ENCODE results near the gene CBR4. TPM values are rescaled to one million over a fixed set of nuclear protein-coding genes. Genes with fewer than 3 reads are reported as not detected.
"Not testable (repeated sequence)": the region's sequence is repeated elsewhere in the genome, so short reads cannot be mapped to it uniquely, and the experiment has no call there.

Gene CBR4
- total RNA-seq, 1 donor from 2014 or later: 25.9 TPM

- Histone ChIP-seq H3K4me3 (no peak overlapping the region), H3K27ac (replicated peaks) (no peak overlapping the region), H3K36me3 (peaks cover 29% of the 10 kb centered on the region), H3K27me3 (ENCODE audit: low read depth) (no peaks in the 10 kb centered on the region), H3K9me3 (replicated peaks) (no peaks in the 10 kb centered on the region), H3K4me1 (peaks cover 21% of the 10 kb centered on the region)
- intact Hi-C loops (cut with micrococcal nuclease): no loop called here
- no peak for TF ChIP-seq CTCF (IDR thresholded peaks at IDR 0.05; ENCODE audit: borderline replicate concordance)
- no peak for DNase-seq
These were observed 16.1 kb downstream of the CBR4 start for GRCh38 chr4:168993714-168994510.

- H3K4me3 ChIP-seq; intact Hi-C loops (cut with micrococcal nuclease); H3K27ac ChIP-seq (replicated peaks); H3K27me3 ChIP-seq (ENCODE audit: low read depth); DNase-seq; H3K9me3 ChIP-seq (replicated peaks): not testable (repeated sequence)
- H3K36me3 ChIP-seq: peaks cover 23% of the 10 kb centered on the region
- H3K4me1 ChIP-seq: peaks cover 21% of the 10 kb centered on the region
These were observed 17.0 kb downstream of the CBR4 start for GRCh38 chr4:168992952-168993482.

- Histone ChIP-seq H3K27me3 (ENCODE audit: low read depth) (no peaks in the 10 kb centered on the region), H3K4me1 (no peaks in the 10 kb centered on the region), H3K36me3 (peaks cover 79% of the 10 kb centered on the region), H3K4me3 (no peak overlapping the region), H3K27ac (replicated peaks) (no peak overlapping the region), H3K9me3 (replicated peaks) (peaks cover 39% of the 10 kb centered on the region)
- no peak for DNase-seq
- TF ChIP-seq CTCF (IDR thresholded peaks at IDR 0.05; ENCODE audit: borderline replicate concordance): no peak
- intact Hi-C loops (cut with micrococcal nuclease): no loop called here
These were observed 28.1 kb downstream of the CBR4 start for GRCh38 chr4:168981942-168982341.

- Histone ChIP-seq H3K4me3 (no peak overlapping the region), H3K27ac (replicated peaks) (no peak overlapping the region), H3K36me3 (peaks cover 79% of the 10 kb centered on the region), H3K27me3 (ENCODE audit: low read depth) (no peaks in the 10 kb centered on the region), H3K4me1 (no peaks in the 10 kb centered on the region), H3K9me3 (replicated peaks) (peaks cover 39% of the 10 kb centered on the region)
- intact Hi-C loops (cut with micrococcal nuclease): no loop called here
- no peak for DNase-seq
- TF ChIP-seq CTCF (IDR thresholded peaks at IDR 0.05; ENCODE audit: borderline replicate concordance): no peak
These were observed 28.6 kb downstream of the CBR4 start for GRCh38 chr4:168981460-168981859.

GRCh38 chr4:168979338-168979737 is 30.7 kb downstream of the CBR4 start:
- no peak for TF ChIP-seq CTCF (IDR thresholded peaks at IDR 0.05; ENCODE audit: borderline replicate concordance)
- peaks cover 46% of the 10 kb centered on the region for H3K9me3 ChIP-seq (replicated peaks)
- H3K27me3 ChIP-seq (ENCODE audit: low read depth): no peaks in the 10 kb centered on the region

More at GRCh38 chr4:168979338-168979737, 30.7 kb downstream of the CBR4 start:
- Histone ChIP-seq H3K27ac (replicated peaks) (no peak overlapping the region), H3K4me1 (no peaks in the 10 kb centered on the region), H3K36me3 (peaks cover 88% of the 10 kb centered on the region), H3K4me3 (no peak overlapping the region)
- no peak for DNase-seq
- intact Hi-C loops (cut with micrococcal nuclease): no loop called here

Measured in left ventricle myocardium inferior (tissue), 1 donor.